ENCODE measurements around the gene RNU5B-1. TPM values are rescaled to one million over a fixed set of nuclear protein-coding genes. Genes with fewer than 3 reads are reported as not detected.

The RNU5B-1 gene
- total RNA-seq, 6 donors from 2014 or later, result 22.5 to 38.1 TPM; not detected in 4

- H3K36me3 ChIP-seq, result no peaks in the 10 kb centered on the region
- no peaks in the 10 kb centered on the region for H3K27me3 ChIP-seq
- no peak overlapping the region for H3K4me3 ChIP-seq
- H3K27ac ChIP-seq, result no peak overlapping the region
- WGBS, 2 donors, result 53 to 57% methylated on average over 1 of the region's 1 CpG
- DNase-seq, result no peak
- peaks cover 0 to 5% (median 0%) of the 10 kb centered on the region in 4 donors for H3K4me1 ChIP-seq
- H3K9me3 ChIP-seq, result no peaks in the 10 kb centered on the region
- TF ChIP-seq EP300 (IDR thresholded peaks at IDR 0.05) (no peak), POLR2A (IDR thresholded peaks at IDR 0.05) (no peak), CTCF (IDR thresholded peaks at IDR 0.05) (no peak), POLR2AphosphoS5 (IDR thresholded peaks at IDR 0.05) (no peak)
- no peak for ATAC-seq (ENCODE audit: low FRiP score in 2 of 2)
Observed at GRCh38 chr15:65278480-65278879, 26.0 kb upstream of the RNU5B-1 start.

- H3K27me3 ChIP-seq, result no peaks in the 10 kb centered on the region
- H3K4me1 ChIP-seq, result peaks cover 10 to 16% (median 15%) of the 10 kb centered on the region in 4 donors
- WGBS, 2 donors, result 71 to 72% methylated on average over 10 of the region's 10 CpGs
- no peaks in the 10 kb centered on the region for H3K9me3 ChIP-seq
- H3K4me3 ChIP-seq, result peak overlapping the region; percentile 57 to 84 (median 77)
- H3K36me3 ChIP-seq, result no peaks in the 10 kb centered on the region
- peak overlapping the region in 3 of 4 donors; percentile 88 to 90 (median 90) for H3K27ac ChIP-seq
- DNase-seq (no peak), ATAC-seq (ENCODE audit: low FRiP score in 2 of 2) (no peak)
- no peak for TF ChIP-seq POLR2AphosphoS5 (IDR thresholded peaks at IDR 0.05)
- no peak for TF ChIP-seq CTCF (IDR thresholded peaks at IDR 0.05)
- no peak for TF ChIP-seq EP300 (IDR thresholded peaks at IDR 0.05)
- TF ChIP-seq POLR2A (IDR thresholded peaks at IDR 0.05), result no peak
Observed at GRCh38 chr15:65285291-65286068, 19.0 kb upstream of the RNU5B-1 start.

GRCh38 chr15:65286069-65286703, 18.3 kb upstream of the RNU5B-1 start:
- Histone ChIP-seq H3K9me3 (no peaks in the 10 kb centered on the region), H3K4me1 (peaks cover 10 to 16% (median 15%) of the 10 kb centered on the region in 4 donors), H3K27ac (peak overlapping the region; percentile 85 to 90 (median 89)), H3K36me3 (no peaks in the 10 kb centered on the region), H3K27me3 (no peaks in the 10 kb centered on the region), H3K4me3 (peak overlapping the region; percentile 57 to 84 (median 77))
- ATAC-seq (ENCODE audit: low FRiP score in 2 of 2) (peak; percentile 49 to 75), DNase-seq (peak; percentile 40 to 92)
- 1% methylated on average over 42 of the region's 52 CpGs; no CpG with 5 or more reads in 1 of the 2 donors for WGBS, 2 donors
- TF ChIP-seq POLR2AphosphoS5 (IDR thresholded peaks at IDR 0.05), result peak in 1 of 2 donors; percentile 6
- no peak for TF ChIP-seq EP300 (IDR thresholded peaks at IDR 0.05)
- no peak for TF ChIP-seq POLR2A (IDR thresholded peaks at IDR 0.05)

- ATAC-seq (ENCODE audit: low FRiP score in 2 of 2) (peak; percentile 94 to 97), DNase-seq (peak; percentile 97 to 98)
- Histone ChIP-seq H3K27ac (peak within 1 kb of the TSS; percentile 85 to 90 (median 89)), H3K4me1 (peaks cover 10 to 16% (median 15%) of the 10 kb centered on the region in 4 donors), H3K9me3 (no peaks in the 10 kb centered on the region), H3K4me3 (peak within 1 kb of the TSS; percentile 57 to 84 (median 77)), H3K27me3 (no peaks in the 10 kb centered on the region), H3K36me3 (no peaks in the 10 kb centered on the region)
- TF ChIP-seq CTCF (IDR thresholded peaks at IDR 0.05) (peak; percentile 30 to 93 (median 63)), POLR2A (IDR thresholded peaks at IDR 0.05) (peak in 3 of 4 donors; percentile 55 to 94 (median 67)), POLR2AphosphoS5 (IDR thresholded peaks at IDR 0.05) (peak; percentile 62 to 78), EP300 (IDR thresholded peaks at IDR 0.05) (no peak)
- WGBS, 2 donors, result 3 to 11% methylated on average over 10 to 41 of the region's 62 CpGs
Observed at GRCh38 chr15:65286704-65287519, 17.6 kb upstream of the RNU5B-1 start, which contains the start of gene PARP16. TSS of gene PARP16 (minus strand) at chr15:65286883. CDS start at chr15:65286426, 457 bp downstream.
